Stomach smooth muscle (tissue), 2 donors: ENCODE results near the gene TMEM269.

Source experiments
- H3K27ac ChIP-seq: one replicate; pipeline ENCODE4 v1.7.0; 2013; ENCODE audit warnings: mild to moderate bottlenecking, low read length, inconsistent platforms
- H3K27me3 ChIP-seq, 2 donors: one replicate each; pipeline ENCODE4 v1.7.0; 2013; ENCODE audit warnings: low read length in 2 of 2; ENCODE audit not compliant: insufficient read depth in 2 of 2, control insufficient read depth in 1 of 2
- H3K36me3 ChIP-seq, 2 donors: one replicate each; pipeline ENCODE4 v1.7.0; 2013; ENCODE audit warnings: low read length in 2 of 2; ENCODE audit not compliant: control insufficient read depth in 2 of 2, insufficient read depth in 2 of 2
- H3K4me1 ChIP-seq: one replicate; pipeline ENCODE4 v1.7.0; 2013; ENCODE audit warnings: low read length; ENCODE audit not compliant: control insufficient read depth, insufficient read depth
- H3K4me3 ChIP-seq, 2 donors: one replicate each; pipeline ENCODE4 v1.7.0; 2013; ENCODE audit warnings: low read length in 2 of 2
- H3K9ac ChIP-seq, 2 donors: one replicate each; pipeline ENCODE4 v1.7.0; 2013; ENCODE audit warnings: low read length in 2 of 2, mild to moderate bottlenecking in 1 of 2
- H3K9me3 ChIP-seq, 2 donors: one replicate each; pipeline ENCODE4 v1.7.0; 2013; ENCODE audit warnings: low read length in 2 of 2; ENCODE audit not compliant: control insufficient read depth in 2 of 2
- donor health status: healthy.
- donor health status: Pancreatic carcinoma.

TMEM269 gene

DNA sequence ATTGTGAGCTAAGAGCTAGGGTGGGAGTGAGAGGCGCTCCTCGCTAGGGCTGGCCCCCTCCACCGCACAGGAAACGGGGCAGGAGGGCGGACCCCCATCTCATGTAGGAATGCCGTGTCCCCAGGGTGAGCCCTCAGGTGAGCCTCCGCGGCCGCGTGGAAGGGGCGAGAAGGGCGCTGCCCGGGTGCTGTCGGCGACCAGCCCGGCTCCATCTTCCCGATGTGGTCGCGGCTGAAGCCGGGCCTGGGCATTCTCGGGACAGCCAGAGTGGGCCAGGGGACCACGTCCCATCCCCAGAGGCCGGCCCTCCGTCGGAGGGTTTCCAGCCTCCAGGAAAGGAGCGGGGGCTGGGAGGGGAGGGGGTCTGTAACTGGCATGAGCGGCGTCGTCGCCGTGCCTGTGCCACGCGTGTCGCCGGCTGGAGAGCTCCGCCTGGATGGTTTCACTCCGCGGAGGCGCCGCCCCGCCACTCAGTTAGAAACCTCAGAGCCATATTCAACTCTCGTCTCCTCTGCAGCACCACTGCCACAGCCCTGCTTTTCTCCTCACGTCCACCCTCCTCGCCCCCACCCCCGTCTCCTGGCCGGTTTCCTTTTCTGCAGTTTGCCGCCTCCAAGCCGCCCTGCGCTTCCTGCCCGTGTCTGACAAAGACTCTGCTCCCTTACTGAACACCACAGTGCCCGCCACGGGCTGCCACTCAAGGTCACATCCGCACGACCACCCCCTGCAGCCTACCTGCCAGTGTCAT, at the start of gene TMEM269:
Gene TMEM269, plus strand, starts transcription at position 46 of the 748 bp plus-strand sequence. CDS start 4,903 bp downstream, outside the sequence.
- H3K9me3 ChIP-seq = no peaks in the 10 kb centered on the region
- H3K4me1 ChIP-seq = peaks cover 11% of the 10 kb centered on the region
- H3K9ac ChIP-seq = peak within 1 kb of the TSS; percentile 21 to 28
- no peak within 1 kb of the TSS for H3K27ac ChIP-seq
- peaks cover 2 to 10% of the 10 kb centered on the region in 2 donors for H3K36me3 ChIP-seq
- peak within 1 kb of the TSS; percentile 51 to 75 for H3K4me3 ChIP-seq
- H3K27me3 ChIP-seq = no peaks in the 10 kb centered on the region

- no peak overlapping the region for H3K27ac ChIP-seq
- no peaks in the 10 kb centered on the region for H3K27me3 ChIP-seq
- H3K36me3 ChIP-seq = no peaks in the 10 kb centered on the region
- H3K4me1 ChIP-seq = no peaks in the 10 kb centered on the region
- no peak overlapping the region for H3K9ac ChIP-seq
- no peak overlapping the region for H3K4me3 ChIP-seq
- H3K9me3 ChIP-seq = no peaks in the 10 kb centered on the region
These were observed 49.7 kb upstream of the TMEM269 start for GRCh38 chr1:42735056-42735455.

DNA sequence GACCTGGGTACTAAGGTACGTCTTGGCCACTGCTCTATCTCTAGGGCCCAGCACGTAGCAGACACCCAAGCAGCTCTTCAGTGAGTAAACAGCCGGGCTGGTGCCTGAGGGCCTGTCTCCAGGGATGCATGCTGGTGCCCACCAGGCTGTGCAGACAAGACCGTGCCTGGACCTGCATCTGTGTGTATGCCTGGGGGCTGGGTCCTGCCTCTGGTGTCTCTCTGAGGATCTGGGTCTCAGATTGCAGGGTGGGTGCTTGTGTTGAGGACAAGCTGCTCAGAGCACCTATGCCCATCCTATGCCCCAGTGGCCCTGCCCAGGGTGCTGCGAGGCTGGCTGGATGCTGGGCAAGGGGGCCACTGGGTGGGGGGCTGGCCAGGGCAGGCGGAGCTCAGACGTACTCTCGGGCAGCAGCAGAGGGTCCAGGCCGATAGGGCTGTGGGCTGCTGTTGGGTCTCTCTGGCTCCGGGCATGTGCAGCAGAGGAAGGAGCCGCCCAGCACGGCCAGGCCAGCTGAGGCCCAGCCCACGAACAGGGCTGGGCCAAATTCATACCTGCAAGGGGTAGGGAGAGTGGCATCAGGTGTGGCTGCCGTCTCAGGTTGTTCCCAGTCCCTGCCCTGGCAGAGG, 49.2 kb upstream of the TMEM269 start:
- no peaks in the 10 kb centered on the region for H3K27me3 ChIP-seq
- H3K4me3 ChIP-seq = no peak overlapping the region
- no peaks in the 10 kb centered on the region for H3K36me3 ChIP-seq
- no peaks in the 10 kb centered on the region for H3K4me1 ChIP-seq
- no peak overlapping the region for H3K27ac ChIP-seq
- H3K9me3 ChIP-seq = no peaks in the 10 kb centered on the region
- no peak overlapping the region for H3K9ac ChIP-seq

GRCh38 chr1:42736152-42736551, 48.6 kb upstream of the TMEM269 start:
- no peak overlapping the region for H3K27ac ChIP-seq
- H3K36me3 ChIP-seq = no peaks in the 10 kb centered on the region
- H3K4me1 ChIP-seq = no peaks in the 10 kb centered on the region
- H3K9me3 ChIP-seq = no peaks in the 10 kb centered on the region
- H3K4me3 ChIP-seq = no peak overlapping the region
- H3K9ac ChIP-seq = no peak overlapping the region
- H3K27me3 ChIP-seq = no peaks in the 10 kb centered on the region

- Histone ChIP-seq H3K9me3 (no peaks in the 10 kb centered on the region), H3K4me1 (no peaks in the 10 kb centered on the region), H3K36me3 (no peaks in the 10 kb centered on the region), H3K4me3 (no peak overlapping the region), H3K27ac (no peak overlapping the region), H3K9ac (no peak overlapping the region), H3K27me3 (no peaks in the 10 kb centered on the region)
These were observed 48.1 kb upstream of the TMEM269 start for GRCh38 chr1:42736571-42737200.

DNA sequence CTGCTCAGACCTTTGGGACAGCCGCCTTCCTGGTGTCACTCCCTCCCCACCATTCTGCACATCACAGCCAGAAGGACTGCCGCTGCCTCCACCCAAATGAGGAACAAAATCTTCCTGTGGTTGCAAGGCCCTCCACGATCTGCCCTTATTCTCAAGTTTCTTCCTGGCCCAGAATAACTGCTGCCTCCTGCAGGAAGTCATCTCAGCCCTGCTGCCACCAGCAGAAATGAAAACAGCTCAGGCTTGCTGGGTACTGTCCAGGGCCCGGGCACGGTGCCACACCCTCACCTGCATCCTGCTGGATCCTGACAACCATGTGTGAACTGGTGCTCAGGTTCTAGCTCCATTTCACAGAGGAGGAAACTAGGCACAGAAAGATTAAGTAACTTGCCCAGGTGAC, 47.5 kb upstream of the TMEM269 start:
- Histone ChIP-seq H3K27ac (no peak overlapping the region), H3K4me1 (no peaks in the 10 kb centered on the region), H3K27me3 (no peaks in the 10 kb centered on the region), H3K9me3 (no peaks in the 10 kb centered on the region), H3K4me3 (no peak overlapping the region), H3K9ac (no peak overlapping the region), H3K36me3 (no peaks in the 10 kb centered on the region)

- Histone ChIP-seq H3K9me3 (no peaks in the 10 kb centered on the region), H3K36me3 (no peaks in the 10 kb centered on the region), H3K27ac (no peak overlapping the region), H3K4me1 (no peaks in the 10 kb centered on the region), H3K4me3 (no peak overlapping the region), H3K9ac (no peak overlapping the region), H3K27me3 (no peaks in the 10 kb centered on the region)
These were observed 46.7 kb upstream of the TMEM269 start for GRCh38 chr1:42737986-42738677.

GRCh38 chr1:42738678-42739226, 46.0 kb upstream of the TMEM269 start:
- H3K4me3 ChIP-seq = no peak overlapping the region
- no peak overlapping the region for H3K9ac ChIP-seq
- no peaks in the 10 kb centered on the region for H3K27me3 ChIP-seq
- no peak overlapping the region for H3K27ac ChIP-seq
- no peaks in the 10 kb centered on the region for H3K4me1 ChIP-seq
- H3K9me3 ChIP-seq = no peaks in the 10 kb centered on the region
- H3K36me3 ChIP-seq = no peaks in the 10 kb centered on the region

- no peaks in the 10 kb centered on the region for H3K27me3 ChIP-seq
- no peaks in the 10 kb centered on the region for H3K4me1 ChIP-seq
- H3K9me3 ChIP-seq = no peaks in the 10 kb centered on the region
- H3K9ac ChIP-seq = no peak within 1 kb of the TSS
- H3K4me3 ChIP-seq = no peak within 1 kb of the TSS
- no peaks in the 10 kb centered on the region for H3K36me3 ChIP-seq
- H3K27ac ChIP-seq = no peak within 1 kb of the TSS
These were observed 44.8 kb upstream of the TMEM269 start, which contains the start of gene CLDN19 for GRCh38 chr1:42739753-42740700. CLDN19 (minus strand) TSS chr1:42740236; CDS start chr1:42740063, 173 bp downstream.
